Measurements from ENCODE around the gene PRPF8.

DNA sequence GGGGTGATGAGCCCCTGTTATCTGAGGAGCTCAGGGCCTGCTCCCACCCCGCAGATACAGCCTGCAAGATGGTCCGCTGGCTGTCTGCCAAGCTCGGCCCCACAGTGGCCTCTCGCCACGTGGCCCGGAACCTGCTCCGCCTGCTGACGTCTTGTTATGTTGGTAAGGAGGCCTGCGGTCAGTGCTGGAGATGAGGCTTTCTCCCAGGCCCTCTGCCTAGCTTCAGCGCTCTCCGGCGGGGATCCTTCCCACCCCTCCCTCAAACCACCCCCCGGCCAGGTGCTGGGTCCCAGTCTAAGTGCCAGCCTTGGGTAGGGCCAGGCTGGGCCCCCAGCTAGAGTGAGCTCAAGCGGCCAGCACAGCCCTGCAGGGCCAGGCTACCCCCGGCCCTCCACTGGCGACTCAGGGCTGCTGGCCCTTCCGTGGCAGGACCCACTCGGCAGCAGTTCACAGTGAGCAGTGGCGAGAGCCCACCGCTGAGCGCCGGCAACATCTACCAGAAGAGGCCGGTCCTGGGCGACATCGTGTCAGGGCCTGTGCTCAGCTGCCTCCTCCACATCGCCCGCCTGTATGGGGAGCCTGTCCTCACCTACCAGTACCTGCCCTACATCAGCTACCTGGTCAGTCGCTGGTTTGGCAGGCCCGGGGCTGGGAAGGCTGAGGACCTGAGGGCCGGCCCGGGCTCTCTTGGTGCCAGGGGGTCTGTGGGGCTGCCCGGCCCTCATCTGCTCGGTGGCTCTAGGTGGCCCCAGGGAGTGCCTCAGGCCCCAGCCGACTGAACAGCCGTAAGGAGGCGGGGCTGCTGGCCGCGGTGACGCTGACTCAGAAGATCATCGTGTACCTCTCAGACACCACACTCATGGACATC lies 45.9 kb upstream of the PRPF8 start:
- TF ChIP-seq, protein P1, sequence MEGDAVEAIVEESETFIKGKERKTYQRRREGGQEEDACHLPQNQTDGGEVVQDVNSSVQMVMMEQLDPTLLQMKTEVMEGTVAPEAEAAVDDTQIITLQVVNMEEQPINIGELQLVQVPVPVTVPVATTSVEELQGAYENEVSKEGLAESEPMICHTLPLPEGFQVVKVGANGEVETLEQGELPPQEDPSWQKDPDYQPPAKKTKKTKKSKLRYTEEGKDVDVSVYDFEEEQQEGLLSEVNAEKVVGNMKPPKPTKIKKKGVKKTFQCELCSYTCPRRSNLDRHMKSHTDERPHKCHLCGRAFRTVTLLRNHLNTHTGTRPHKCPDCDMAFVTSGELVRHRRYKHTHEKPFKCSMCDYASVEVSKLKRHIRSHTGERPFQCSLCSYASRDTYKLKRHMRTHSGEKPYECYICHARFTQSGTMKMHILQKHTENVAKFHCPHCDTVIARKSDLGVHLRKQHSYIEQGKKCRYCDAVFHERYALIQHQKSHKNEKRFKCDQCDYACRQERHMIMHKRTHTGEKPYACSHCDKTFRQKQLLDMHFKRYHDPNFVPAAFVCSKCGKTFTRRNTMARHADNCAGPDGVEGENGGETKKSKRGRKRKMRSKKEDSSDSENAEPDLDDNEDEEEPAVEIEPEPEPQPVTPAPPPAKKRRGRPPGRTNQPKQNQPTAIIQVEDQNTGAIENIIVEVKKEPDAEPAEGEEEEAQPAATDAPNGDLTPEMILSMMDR (IDR thresholded peaks at IDR 0.05; ENCODE audit: poor library complexity, severe bottlenecking): no peak
- TF ChIP-seq RAD21 (conservative IDR thresholded peaks at IDR 0.05) (no peak), TAF1 (IDR thresholded peaks at IDR 0.05; ENCODE audit: low read depth) (no peak), EP300 (conservative IDR thresholded peaks at IDR 0.05; ENCODE audit: poor library complexity, severe bottlenecking) (no peak), SMC3 (conservative IDR thresholded peaks at IDR 0.05; ENCODE audit: poor library complexity) (no peak), EZH2 (IDR thresholded peaks at IDR 0.05; ENCODE audit: borderline replicate concordance, insufficient read depth, low read length, poor library complexity, severe bottlenecking) (no peak), POLR2AphosphoS5 (IDR thresholded peaks at IDR 0.05) (no peak)
- TF ChIP-seq, protein P2, sequence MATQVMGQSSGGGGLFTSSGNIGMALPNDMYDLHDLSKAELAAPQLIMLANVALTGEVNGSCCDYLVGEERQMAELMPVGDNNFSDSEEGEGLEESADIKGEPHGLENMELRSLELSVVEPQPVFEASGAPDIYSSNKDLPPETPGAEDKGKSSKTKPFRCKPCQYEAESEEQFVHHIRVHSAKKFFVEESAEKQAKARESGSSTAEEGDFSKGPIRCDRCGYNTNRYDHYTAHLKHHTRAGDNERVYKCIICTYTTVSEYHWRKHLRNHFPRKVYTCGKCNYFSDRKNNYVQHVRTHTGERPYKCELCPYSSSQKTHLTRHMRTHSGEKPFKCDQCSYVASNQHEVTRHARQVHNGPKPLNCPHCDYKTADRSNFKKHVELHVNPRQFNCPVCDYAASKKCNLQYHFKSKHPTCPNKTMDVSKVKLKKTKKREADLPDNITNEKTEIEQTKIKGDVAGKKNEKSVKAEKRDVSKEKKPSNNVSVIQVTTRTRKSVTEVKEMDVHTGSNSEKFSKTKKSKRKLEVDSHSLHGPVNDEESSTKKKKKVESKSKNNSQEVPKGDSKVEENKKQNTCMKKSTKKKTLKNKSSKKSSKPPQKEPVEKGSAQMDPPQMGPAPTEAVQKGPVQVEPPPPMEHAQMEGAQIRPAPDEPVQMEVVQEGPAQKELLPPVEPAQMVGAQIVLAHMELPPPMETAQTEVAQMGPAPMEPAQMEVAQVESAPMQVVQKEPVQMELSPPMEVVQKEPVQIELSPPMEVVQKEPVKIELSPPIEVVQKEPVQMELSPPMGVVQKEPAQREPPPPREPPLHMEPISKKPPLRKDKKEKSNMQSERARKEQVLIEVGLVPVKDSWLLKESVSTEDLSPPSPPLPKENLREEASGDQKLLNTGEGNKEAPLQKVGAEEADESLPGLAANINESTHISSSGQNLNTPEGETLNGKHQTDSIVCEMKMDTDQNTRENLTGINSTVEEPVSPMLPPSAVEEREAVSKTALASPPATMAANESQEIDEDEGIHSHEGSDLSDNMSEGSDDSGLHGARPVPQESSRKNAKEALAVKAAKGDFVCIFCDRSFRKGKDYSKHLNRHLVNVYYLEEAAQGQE (IDR thresholded peaks at IDR 0.05; ENCODE audit: borderline replicate concordance): no peak

Data from neural cell (in vitro differentiated cells).